HEK293 (cell line): ENCODE data around the gene UQCC2.

ENCODE experiments used
- CTCF ChIA-PET: fragments of 350-600 bp; formaldehyde crosslinking; extraction: SDS; loops from one replicate; lab custom pipeline; 2021; ENCODE audit warnings: antibody characterized with exemption; lab: Yijun Ruan, JAX
- POLR2A ChIA-PET: fragments of 300-600 bp; formaldehyde crosslinking; extraction: SDS; loops from one replicate; lab custom pipeline; 2020; ENCODE audit warnings: antibody characterized with exemption, inconsistent platforms; lab: Yijun Ruan, JAX
- H3K27ac ChIP-seq: fragments of 200-500 bp; sonication (Bioruptor generic); 2 replicates; pipeline ENCODE4 v1.5.1; 2014; ENCODE audit warnings: low read depth, low read length, control low read depth, inconsistent platforms; ENCODE audit errors: extremely low read depth
- H3K36me3 ChIP-seq, 2 experiments: fragments of 200-500 bp in 1 of 2; sonication (Bioruptor generic) in 1 of 2; 1 replicate in 1 of 2; 2 replicates in 1 of 2; pipeline ENCODE4 v1.5.1; 2014 to 2017; ENCODE audit warnings: inconsistent platforms in 2 of 2, low read length in 2 of 2; ENCODE audit not compliant: control insufficient read depth in 2 of 2, insufficient read depth in 1 of 2
- H3K4me1 ChIP-seq: fragments of 200-500 bp; sonication (Bioruptor generic); 2 replicates; pipeline ENCODE4 v1.5.1; 2014; ENCODE audit warnings: mild to moderate bottlenecking, low read length, inconsistent platforms; ENCODE audit not compliant: control insufficient read depth, insufficient read depth
- H3K4me3 ChIP-seq: 2 replicates; pipeline ENCODE4 v1.5.1; 2011; ENCODE audit warnings: low read depth, mild to moderate bottlenecking, control low read depth, low read length, moderate library complexity
- H3K9me3 ChIP-seq: fragments of 200-500 bp; sonication (Bioruptor generic); 2 replicates; pipeline ENCODE4 v1.5.1; 2014; ENCODE audit warnings: low read depth, low read length, inconsistent platforms; ENCODE audit not compliant: control insufficient read depth, insufficient read depth
- HOXA7 ChIP-seq: sonication (generic); formaldehyde crosslinking; IDR thresholded peaks from 2 replicates; pipeline ENCODE4 v1.8.1; 2022; ENCODE audit warnings: missing genetic modification reagents, borderline replicate concordance
- IKZF3 ChIP-seq: fragments of 450-650 bp; IDR thresholded peaks from 2 replicates; pipeline ENCODE4 v1.5.0; 2018; ENCODE audit warnings: missing biosample characterization, mild to moderate bottlenecking, missing genetic modification characterization, moderate library complexity
- WT1 ChIP-seq: fragments of 450-650 bp; formaldehyde crosslinking; IDR thresholded peaks from 2 replicates; pipeline ENCODE4 v1.5.1; 2016; ENCODE audit warnings: missing biosample characterization, missing genetic modification characterization
- YY1 ChIP-seq: fragments of 450-650 bp; formaldehyde crosslinking; IDR thresholded peaks from 2 replicates; pipeline ENCODE4 v1.5.1; 2018; ENCODE audit warnings: missing biosample characterization, missing genetic modification characterization
- ZEB2 ChIP-seq: fragments of 450-650 bp; formaldehyde crosslinking; IDR thresholded peaks from 2 replicates; pipeline ENCODE4 v1.5.1; 2016; ENCODE audit warnings: missing biosample characterization, missing genetic modification characterization
- ZNF10 ChIP-seq: fragments of 450-650 bp; formaldehyde crosslinking; IDR thresholded peaks from 2 replicates; pipeline ENCODE4 v1.5.1; 2017; ENCODE audit warnings: missing biosample characterization, missing genetic modification characterization
- ZNF16 ChIP-seq: fragments of 450-650 bp; formaldehyde crosslinking; IDR thresholded peaks from 2 replicates; pipeline ENCODE4 v1.5.1; 2016; ENCODE audit warnings: low read depth, missing biosample characterization, missing genetic modification characterization
- ZNF174 ChIP-seq: fragments of 450-650 bp; formaldehyde crosslinking; IDR thresholded peaks from 2 replicates; pipeline ENCODE4 v1.5.0; 2017; ENCODE audit warnings: missing biosample characterization, mild to moderate bottlenecking, missing genetic modification characterization
- ZNF184 ChIP-seq: fragments of 450-650 bp; IDR thresholded peaks from 2 replicates; pipeline ENCODE4 v1.5.1; 2018; ENCODE audit warnings: missing biosample characterization, mild to moderate bottlenecking, missing genetic modification characterization
- ZNF274 ChIP-seq, 2 experiments: fragments of 200-500 bp in 1 of 2; fragments of 450-650 bp in 1 of 2; sonication (Bioruptor generic) in 1 of 2; formaldehyde crosslinking in 1 of 2; IDR thresholded peaks; 2 replicates each; pipeline versions ENCODE4 v1.5.1 to v1.6.1; 2014 to 2016; ENCODE audit warnings: borderline replicate concordance in 1 of 2, inconsistent platforms in 1 of 2, low read length in 1 of 2, missing biosample characterization in 1 of 2, missing genetic modification characterization in 1 of 2
- ZNF280D ChIP-seq: fragments of 450-650 bp; formaldehyde crosslinking; IDR thresholded peaks from 2 replicates; pipeline ENCODE4 v1.5.1; 2016; ENCODE audit warnings: missing biosample characterization, missing genetic modification characterization
- ZNF335 ChIP-seq: fragments of 450-650 bp; formaldehyde crosslinking; conservative IDR thresholded peaks from 2 replicates; pipeline ENCODE4 v1.5.1; 2016; ENCODE audit warnings: missing biosample characterization, missing genetic modification characterization
- ZNF341 ChIP-seq: fragments of 450-650 bp; formaldehyde crosslinking; IDR thresholded peaks from 2 replicates; pipeline ENCODE4; 2016; ENCODE audit warnings: low read depth, missing biosample characterization, missing genetic modification characterization
- ZNF366 ChIP-seq: fragments of 450-650 bp; formaldehyde crosslinking; conservative IDR thresholded peaks from 2 replicates; pipeline ENCODE4 v1.5.1; 2016; ENCODE audit warnings: missing biosample characterization, missing genetic modification characterization
- ZNF394 ChIP-seq: fragments of 450-650 bp; formaldehyde crosslinking; IDR thresholded peaks from 2 replicates; pipeline ENCODE4 v1.5.1; 2016; ENCODE audit warnings: missing biosample characterization, missing genetic modification characterization, mild to moderate bottlenecking, moderate library complexity, borderline replicate concordance
- ZNF404 ChIP-seq: fragments of 450-650 bp; formaldehyde crosslinking; IDR thresholded peaks from 2 replicates; pipeline ENCODE4 v1.5.1; 2017; ENCODE audit warnings: missing biosample characterization, missing genetic modification characterization
- ZNF416 ChIP-seq: fragments of 450-650 bp; formaldehyde crosslinking; IDR thresholded peaks from 2 replicates; pipeline ENCODE4 v1.5.1; 2016; ENCODE audit warnings: missing biosample characterization, missing genetic modification characterization
- ZNF423 ChIP-seq: fragments of 450-650 bp; formaldehyde crosslinking; IDR thresholded peaks from 2 replicates; pipeline ENCODE4 v1.5.1; 2016; ENCODE audit warnings: missing biosample characterization, missing genetic modification characterization
- ZNF521 ChIP-seq: fragments of 450-650 bp; formaldehyde crosslinking; IDR thresholded peaks from 2 replicates; pipeline ENCODE4 v1.5.1; 2017; ENCODE audit warnings: missing biosample characterization, mild to moderate bottlenecking, missing genetic modification characterization
- ZNF560 ChIP-seq: fragments of 450-650 bp; formaldehyde crosslinking; IDR thresholded peaks from 2 replicates; pipeline ENCODE4 v1.5.1; 2017; ENCODE audit warnings: missing biosample characterization, missing genetic modification characterization, borderline replicate concordance
- ZNF707 ChIP-seq: fragments of 450-650 bp; formaldehyde crosslinking; IDR thresholded peaks from 2 replicates; pipeline ENCODE4 v1.5.1; 2016; ENCODE audit warnings: missing biosample characterization, missing genetic modification characterization
- ZSCAN23 ChIP-seq: fragments of 450-650 bp; formaldehyde crosslinking; IDR thresholded peaks from 2 replicates; pipeline ENCODE4 v1.5.1; 2016; ENCODE audit warnings: missing biosample characterization, missing genetic modification characterization
- TF ChIP-seq, protein P1 (sequence below): fragments of 450-650 bp; formaldehyde crosslinking; IDR thresholded peaks from 2 replicates; pipeline ENCODE4 v1.5.1; 2016; ENCODE audit warnings: missing biosample characterization, missing genetic modification characterization
- TF ChIP-seq, protein P2 (sequence below): fragments of 450-650 bp; formaldehyde crosslinking; IDR thresholded peaks from 2 replicates; pipeline ENCODE4 v1.5.1; 2016; ENCODE audit warnings: missing biosample characterization, missing genetic modification characterization

Gene UQCC2

GRCh38 chr6:33746651-33747100 is 35.2 kb upstream of the UQCC2 start, which contains the start of gene IP6K3:
IP6K3 (minus strand) TSS chr6:33746905; CDS start chr6:33735476, 11,429 bp downstream.
- Histone ChIP-seq H3K9me3 (no peaks in the 10 kb centered on the region), H3K4me3 (no peak within 1 kb of the TSS), H3K4me1 (peaks cover 21% of the 10 kb centered on the region), H3K36me3 (no peaks in the 10 kb centered on the region), H3K27ac (peak within 1 kb of the TSS; percentile 67; the same call in 1 of the 2 replicates)
- ChIA-PET POLR2A (interaction anchor here (1.0 to 1.2 kb wide), 2 partner anchors 25 to 35 kb away, joined by 3 read pairs; partner anchors contain the start of gene UQCC2), CTCF (interaction anchor here (0.7 to 6.7 kb wide), 14 partner anchors 9 to 409 kb away, joined by 3 to 193 read pairs (median 6); partner anchors contain the start of gene UQCC2)
- TF ChIP-seq ZNF341 (tag by site-specific recombination) (no peak), ZNF184 (no peak), ZNF707 (no peak), ZNF423 (tag by site-specific recombination) (no peak), ZNF416 (tag by site-specific recombination) (no peak), ZNF560 (no peak), ZNF16 (tag by site-specific recombination) (no peak), IKZF3 (tag by site-specific recombination) (no peak), ZNF274 (IDR thresholded peaks at IDR 0.05; ENCODE audit: low read length) (no peak), ZNF274 (tag by site-specific recombination; IDR thresholded peaks at IDR 0.05; ENCODE audit: borderline replicate concordance) (no peak), YY1 (no peak), HOXA7 (CRISPR knock-in tag) (no peak), ZSCAN23 (tag by site-specific recombination) (no peak), ZNF404 (tag by site-specific recombination) (no peak), ZEB2 (tag by site-specific recombination) (no peak), ZNF366 (tag by site-specific recombination) (no peak), ZNF335 (tag by site-specific recombination) (0 out of 2 replicates have a peak, but pooled peaks have one; percentile 46), WT1 (tag by site-specific recombination) (peak; percentile 77), ZNF174 (tag by site-specific recombination) (no peak), ZNF521 (no peak)
- TF ChIP-seq, protein P1, sequence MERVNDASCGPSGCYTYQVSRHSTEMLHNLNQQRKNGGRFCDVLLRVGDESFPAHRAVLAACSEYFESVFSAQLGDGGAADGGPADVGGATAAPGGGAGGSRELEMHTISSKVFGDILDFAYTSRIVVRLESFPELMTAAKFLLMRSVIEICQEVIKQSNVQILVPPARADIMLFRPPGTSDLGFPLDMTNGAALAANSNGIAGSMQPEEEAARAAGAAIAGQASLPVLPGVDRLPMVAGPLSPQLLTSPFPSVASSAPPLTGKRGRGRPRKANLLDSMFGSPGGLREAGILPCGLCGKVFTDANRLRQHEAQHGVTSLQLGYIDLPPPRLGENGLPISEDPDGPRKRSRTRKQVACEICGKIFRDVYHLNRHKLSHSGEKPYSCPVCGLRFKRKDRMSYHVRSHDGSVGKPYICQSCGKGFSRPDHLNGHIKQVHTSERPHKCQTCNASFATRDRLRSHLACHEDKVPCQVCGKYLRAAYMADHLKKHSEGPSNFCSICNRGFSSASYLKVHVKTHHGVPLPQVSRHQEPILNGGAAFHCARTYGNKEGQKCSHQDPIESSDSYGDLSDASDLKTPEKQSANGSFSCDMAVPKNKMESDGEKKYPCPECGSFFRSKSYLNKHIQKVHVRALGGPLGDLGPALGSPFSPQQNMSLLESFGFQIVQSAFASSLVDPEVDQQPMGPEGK (tag by site-specific recombination), result 0 out of 2 replicates have a peak, but pooled peaks have one; percentile 18
- TF ChIP-seq, protein P2, sequence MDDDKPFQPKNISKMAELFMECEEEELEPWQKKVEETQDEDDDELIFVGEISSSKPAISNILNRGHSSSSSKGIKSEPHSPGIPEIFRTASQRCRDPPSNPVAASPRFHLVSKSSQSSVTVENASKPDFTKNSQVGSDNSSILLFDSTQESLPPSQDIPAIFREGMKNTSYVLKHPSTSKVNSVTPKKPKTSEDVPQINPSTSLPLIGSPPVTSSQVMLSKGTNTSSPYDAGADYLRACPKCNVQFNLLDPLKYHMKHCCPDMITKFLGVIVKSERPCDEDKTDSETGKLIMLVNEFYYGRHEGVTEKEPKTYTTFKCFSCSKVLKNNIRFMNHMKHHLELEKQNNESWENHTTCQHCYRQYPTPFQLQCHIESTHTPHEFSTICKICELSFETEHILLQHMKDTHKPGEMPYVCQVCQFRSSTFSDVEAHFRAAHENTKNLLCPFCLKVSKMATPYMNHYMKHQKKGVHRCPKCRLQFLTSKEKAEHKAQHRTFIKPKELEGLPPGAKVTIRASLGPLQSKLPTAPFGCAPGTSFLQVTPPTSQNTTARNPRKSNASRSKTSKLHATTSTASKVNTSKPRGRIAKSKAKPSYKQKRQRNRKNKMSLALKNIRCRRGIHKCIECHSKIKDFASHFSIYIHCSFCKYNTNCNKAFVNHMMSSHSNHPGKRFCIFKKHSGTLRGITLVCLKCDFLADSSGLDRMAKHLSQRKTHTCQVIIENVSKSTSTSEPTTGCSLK (tag by site-specific recombination), result no peak

DNA sequence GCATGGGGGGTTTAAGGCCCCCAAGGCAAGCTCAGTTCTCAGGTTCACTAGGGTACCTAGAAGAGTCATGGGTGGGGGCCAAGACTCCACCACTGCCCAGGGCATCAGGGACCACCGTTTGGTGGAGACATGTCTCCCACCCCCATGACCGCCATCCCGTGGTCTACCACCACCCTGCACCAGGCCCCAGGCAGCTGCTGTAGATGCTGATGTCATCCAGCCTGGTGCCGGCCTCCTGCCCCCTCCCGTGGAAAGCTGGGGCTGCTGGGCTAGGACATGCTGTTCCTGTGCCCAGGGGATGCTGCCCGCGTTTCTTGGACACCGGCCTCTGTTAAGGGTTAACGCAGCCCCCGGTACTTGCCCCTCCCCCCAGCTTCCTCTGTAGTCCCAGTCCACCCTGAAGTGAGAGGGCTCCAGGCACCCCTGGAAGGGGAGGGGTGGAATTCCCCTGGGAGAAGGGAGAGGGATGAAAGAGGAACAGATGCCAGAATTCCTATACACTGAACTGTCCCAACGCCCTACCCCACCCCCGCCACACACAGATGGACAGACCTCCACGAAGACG is 34.6 kb upstream of the UQCC2 start:
- Histone ChIP-seq H3K9me3 (no peaks in the 10 kb centered on the region), H3K4me1 (peaks cover 21% of the 10 kb centered on the region), H3K27ac (peak overlapping the region; percentile 67; the same call in 1 of the 2 replicates), H3K36me3 (no peaks in the 10 kb centered on the region), H3K4me3 (no peak overlapping the region)
- ChIA-PET CTCF (interaction anchor here (0.7 to 6.7 kb wide), 19 partner anchors 9 to 409 kb away, joined by 3 to 193 read pairs (median 8); partner anchors contain the start of genes LEMD2 and UQCC2), POLR2A (interaction anchor here (1.2 kb wide), 1 partner anchor 25 kb away, joined by 3 read pairs; no protein-coding TSS in a partner anchor)
- TF ChIP-seq ZNF280D (no peak), ZNF10 (no peak), ZNF394 (tag by site-specific recombination) (no peak)
